ENCODE results near the gene ISLR2. TPM values are rescaled to one million over a fixed set of nuclear protein-coding genes. Genes with fewer than 3 reads are reported as not detected.

Gene ISLR2
- total RNA-seq, 1 donor from 2014 or later = 1.5 TPM

DNA sequence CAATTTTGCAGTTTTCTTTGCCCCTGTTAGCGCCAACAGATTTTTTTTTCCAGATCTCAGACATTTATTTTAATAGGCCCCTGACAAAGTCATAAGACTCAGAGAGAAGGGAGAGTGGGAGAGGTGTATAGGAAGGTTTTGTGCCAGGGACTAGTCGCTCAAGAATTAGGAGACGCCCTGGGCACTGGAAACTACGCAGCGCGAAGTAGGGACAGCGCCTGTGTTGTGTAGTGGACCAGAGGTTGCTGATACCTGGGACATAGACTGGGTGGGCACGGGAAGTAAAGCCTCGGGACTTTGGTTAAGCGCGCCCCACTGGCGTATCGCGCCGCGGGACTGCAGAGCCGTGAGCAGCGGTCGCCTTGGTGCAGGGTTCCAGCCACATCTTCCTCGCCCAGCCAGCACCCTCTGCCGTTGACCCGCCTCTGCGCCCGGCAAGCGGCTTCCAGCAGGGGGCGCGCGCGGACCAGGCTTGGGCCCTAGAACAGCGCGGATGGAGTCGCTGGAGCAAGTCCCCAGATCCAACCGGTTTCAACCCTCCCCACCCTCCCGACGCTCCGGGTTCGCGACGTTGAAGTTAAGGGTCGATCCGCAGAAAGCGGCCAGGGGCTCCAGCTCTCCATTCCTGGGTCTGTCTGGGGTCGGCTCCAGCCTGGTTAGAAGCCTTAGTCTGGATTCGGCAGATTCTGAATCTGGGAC is 3.0 kb upstream of the ISLR2 start:
- DNase-seq (ENCODE audit: low spot score) (peak; percentile 94), ATAC-seq (peak; percentile 97)
- intact Hi-C loops (cut with DNase I) = loop anchor here (5.0 kb wide), 1 partner anchor 175 kb away; no protein-coding TSS in a partner anchor

DNA sequence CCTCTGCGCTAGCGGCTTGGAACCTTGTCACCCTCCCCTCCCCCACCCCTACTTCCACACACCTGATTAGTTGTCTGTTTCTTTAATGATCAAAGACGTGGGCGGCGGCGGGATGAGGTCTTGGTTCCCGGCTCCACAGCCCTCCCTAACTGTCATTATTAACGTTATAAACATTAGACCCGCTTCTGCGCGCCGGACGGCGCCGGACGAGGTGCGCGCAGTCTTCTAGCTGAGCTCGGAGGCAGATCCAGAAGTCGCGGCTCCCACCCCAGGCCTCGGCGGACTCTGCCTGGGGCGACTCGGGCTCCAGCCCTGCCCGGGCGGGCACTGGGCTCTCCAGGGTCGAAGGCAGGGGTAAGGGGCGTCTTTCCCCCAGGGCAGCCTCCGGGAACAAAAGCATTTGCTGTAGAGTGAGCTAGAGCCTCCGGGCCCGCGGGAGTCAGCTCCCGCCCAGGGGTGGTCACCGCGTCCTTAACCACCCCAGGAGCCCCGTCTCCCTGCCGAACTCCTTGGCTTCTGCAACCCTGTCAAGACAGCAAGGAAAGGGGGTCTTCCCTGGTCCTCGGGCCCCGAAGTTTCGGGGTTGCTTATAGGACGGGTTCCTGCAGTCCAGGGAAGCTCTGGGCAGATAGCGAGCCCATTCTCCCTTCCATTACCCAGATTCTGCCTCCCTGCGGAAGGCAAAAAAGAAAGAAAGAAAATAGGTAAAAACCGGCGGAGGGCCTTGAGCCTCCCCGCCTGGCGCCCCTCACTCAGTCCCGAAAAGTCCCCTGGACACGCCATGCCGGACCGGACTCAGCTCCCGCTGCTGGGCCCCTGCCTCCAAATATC is 2.2 kb upstream of the ISLR2 start:
- DNase-seq (ENCODE audit: low spot score) (peak; percentile 67), ATAC-seq (peak; percentile 66)
- intact Hi-C loops (cut with DNase I) = loop anchor here (5.0 kb wide), 1 partner anchor 174 kb away; no protein-coding TSS in a partner anchor

DNA sequence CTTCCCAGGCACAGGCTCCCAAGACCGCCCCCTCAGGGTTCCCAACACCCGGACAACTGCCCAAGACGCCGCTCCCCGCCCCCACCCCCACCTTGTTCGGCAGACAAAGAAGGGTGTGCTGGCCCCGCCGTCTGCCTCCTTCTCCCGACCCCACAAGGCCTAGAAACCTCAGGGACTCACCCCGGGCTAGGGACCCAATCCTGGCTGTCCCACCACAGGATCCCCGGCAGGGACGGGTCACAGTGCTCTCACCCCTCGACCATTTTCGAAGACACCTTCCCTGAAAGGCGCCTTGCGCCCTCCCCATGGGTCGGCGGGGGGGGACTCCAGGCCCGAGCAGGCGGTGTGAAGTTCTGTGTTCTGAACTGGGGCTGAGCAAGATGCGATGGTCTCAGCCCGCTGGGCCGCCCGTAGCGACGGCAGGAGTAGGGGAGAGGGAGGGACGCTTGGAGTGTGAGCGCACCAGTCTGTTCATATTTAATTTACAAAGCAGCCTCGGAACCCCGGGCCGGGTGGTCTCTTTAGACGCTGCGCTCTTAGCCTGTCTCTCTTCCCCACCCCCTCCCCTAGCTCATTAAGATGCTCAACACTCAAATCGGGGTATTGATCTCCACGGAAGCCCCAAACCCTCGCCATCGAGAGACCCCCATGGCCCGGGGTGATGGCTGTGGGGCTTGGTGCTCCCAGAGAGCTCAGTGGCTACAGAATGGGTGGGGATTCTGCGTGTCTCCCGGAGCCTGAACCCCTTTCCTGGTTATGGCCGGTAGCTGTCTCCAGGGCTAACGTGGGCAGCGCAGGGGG is 1.4 kb upstream of the ISLR2 start:
- no peak for DNase-seq (ENCODE audit: low spot score)
- ATAC-seq = no peak
- intact Hi-C loops (cut with DNase I) = loop anchor here (5.0 kb wide), 1 partner anchor 173 kb away; no protein-coding TSS in a partner anchor

DNA sequence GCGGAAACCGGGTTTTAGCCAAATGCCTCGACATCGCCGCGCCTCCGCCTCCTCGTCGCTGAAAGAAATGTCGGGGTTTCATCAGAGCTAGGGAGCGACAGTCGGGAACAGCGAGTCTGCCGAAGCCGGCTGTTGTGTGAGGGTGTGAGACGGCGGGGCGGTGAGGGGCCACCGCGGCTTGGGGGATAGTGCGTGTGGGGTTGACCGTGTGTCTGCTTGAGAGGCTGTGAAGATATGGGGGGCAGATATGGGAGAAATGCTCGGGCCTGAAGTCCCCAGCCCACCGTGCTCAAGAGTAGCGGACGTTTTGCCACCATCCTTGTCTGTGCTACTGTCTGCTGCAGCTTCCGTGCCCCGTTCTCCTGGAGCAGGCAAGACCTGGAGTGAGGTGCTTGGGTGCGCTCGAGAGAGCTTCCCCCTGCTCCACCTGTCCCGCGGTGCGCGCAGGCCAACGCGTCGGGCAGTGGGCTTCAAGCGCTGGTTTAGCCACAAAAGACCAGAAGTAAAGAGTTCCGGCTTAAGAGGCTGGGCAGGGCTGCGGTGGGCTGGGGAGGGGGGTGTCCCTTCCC is 716 bp upstream of the ISLR2 start:
- intact Hi-C loops (cut with DNase I) = loop anchor here (5.0 kb wide), 1 partner anchor 173 kb away; no protein-coding TSS in a partner anchor
- ATAC-seq = no peak
- DNase-seq (ENCODE audit: low spot score) = no peak

DNA sequence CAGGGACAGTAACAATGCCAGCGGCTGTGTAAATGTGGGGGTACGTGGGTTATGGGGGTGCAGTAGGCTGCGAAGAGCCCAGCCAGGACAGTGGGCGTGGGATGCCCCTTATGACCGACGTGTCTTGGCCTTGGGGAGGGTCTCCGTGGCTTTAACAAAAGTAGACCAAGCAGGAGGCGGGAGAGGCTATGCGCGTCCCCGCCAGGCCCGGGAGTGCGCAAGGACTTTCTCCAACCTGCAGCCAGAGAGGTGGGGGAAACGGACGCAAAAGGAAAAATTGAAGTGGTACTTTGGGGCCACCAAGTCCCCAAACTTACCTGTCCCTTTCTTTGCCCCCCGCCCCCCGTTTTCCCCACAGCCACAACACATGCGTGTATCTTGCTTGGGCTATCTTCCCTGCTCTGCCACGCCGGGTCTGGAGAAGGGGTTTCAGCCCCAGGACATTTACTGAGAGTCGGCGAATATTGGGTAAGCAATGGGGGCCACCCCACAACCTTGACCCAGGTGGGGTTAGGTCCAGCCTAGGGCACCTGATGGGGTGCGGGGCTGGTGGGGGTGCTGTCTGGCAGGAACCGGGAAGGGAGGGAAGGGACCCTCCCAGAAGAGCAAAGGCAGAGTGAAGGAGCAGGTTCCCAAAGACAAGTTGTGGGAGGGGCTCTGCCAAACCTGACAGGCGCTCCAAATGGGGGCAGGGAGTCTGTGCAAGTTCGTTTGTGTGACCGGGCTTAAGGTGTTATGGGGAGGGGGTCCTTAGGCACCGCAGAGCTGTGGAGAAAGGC is 652 bp downstream of the ISLR2 start:
- intact Hi-C loops (cut with DNase I) = no loop called here
- DNase-seq (ENCODE audit: low spot score) (no peak), ATAC-seq (no peak)

DNA sequence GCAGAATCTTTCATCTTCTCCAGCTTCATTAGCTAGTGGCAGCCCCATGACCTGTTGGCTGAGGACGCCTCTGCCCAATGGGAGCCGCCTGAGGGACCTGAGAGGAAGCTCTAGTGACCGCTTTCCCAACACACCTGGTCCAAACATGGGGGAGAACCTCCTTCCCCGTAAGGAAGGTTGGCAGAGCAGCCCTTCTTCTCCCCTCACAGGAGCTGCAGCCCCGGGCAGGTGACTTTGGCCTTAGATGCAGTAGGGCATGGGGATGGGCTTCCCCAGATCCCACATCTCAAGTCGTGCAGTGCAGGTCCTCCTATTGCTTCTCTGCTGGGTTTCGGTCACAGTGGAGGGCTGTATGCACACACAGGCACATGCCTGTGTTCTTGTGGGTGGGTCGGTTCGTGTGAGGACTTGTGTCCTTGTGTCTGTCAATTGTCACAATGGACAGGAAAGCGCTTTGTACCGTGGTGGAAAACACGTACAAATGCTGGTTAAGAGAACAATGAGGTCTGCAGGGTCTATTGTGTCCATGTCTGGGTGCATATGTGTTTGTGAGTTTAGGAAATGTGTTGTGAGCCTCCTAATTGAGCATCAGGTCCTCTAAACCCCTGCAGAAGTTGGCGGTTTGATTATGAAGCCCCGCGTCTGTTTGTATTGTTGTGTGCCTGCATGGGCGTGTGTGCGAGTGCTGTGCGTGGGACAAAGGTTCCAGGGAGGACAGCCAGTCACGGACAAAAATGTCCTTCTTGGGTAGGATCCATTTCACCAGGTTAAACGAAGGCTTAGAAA is 1.4 kb downstream of the ISLR2 start:
- DNase-seq (ENCODE audit: low spot score) (no peak), ATAC-seq (no peak)
- intact Hi-C loops (cut with DNase I) = no loop called here

DNA sequence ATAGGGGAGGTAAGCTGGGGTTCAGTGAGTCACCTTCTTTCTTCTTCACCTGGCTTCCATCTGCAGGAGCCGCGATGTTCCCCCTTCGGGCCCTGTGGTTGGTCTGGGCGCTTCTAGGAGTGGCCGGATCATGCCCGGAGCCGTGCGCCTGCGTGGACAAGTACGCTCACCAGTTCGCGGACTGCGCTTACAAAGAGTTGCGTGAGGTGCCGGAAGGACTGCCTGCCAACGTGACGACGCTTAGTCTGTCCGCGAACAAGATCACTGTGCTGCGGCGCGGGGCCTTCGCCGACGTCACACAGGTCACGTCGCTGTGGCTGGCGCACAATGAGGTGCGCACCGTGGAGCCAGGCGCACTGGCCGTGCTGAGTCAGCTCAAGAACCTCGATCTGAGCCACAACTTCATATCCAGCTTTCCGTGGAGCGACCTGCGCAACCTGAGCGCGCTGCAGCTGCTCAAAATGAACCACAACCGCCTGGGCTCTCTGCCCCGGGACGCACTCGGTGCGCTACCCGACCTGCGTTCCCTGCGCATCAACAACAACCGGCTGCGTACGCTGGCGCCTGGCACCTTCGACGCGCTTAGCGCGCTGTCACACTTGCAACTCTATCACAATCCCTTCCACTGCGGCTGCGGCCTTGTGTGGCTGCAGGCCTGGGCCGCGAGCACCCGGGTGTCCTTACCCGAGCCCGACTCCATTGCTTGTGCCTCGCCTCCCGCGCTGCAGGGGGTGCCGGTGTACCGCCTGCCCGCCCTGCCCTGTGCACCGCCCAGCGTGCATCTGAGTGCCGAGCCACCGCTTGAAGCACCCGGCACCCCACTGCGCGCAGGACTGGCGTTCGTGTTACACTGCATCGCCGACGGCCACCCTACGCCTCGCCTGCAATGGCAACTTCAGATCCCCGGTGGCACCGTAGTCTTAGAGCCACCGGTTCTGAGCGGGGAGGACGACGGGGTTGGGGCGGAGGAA is 2.6 kb downstream of the ISLR2 start:
- intact Hi-C loops (cut with DNase I) = no loop called here
- ATAC-seq (no peak), DNase-seq (ENCODE audit: low spot score) (no peak)

DNA sequence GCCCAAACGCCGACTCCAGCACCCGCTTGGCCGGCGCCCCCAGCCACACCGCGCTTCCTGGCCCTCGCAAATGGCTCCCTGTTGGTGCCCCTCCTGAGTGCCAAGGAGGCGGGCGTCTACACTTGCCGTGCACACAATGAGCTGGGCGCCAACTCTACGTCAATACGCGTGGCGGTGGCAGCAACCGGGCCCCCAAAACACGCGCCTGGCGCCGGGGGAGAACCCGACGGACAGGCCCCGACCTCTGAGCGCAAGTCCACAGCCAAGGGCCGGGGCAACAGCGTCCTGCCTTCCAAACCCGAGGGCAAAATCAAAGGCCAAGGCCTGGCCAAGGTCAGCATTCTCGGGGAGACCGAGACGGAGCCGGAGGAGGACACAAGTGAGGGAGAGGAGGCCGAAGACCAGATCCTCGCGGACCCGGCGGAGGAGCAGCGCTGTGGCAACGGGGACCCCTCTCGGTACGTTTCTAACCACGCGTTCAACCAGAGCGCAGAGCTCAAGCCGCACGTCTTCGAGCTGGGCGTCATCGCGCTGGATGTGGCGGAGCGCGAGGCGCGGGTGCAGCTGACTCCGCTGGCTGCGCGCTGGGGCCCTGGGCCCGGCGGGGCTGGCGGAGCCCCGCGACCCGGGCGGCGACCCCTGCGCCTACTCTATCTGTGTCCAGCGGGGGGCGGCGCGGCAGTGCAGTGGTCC is 3.5 kb downstream of the ISLR2 start:
- ATAC-seq (no peak), DNase-seq (ENCODE audit: low spot score) (no peak)
- intact Hi-C loops (cut with DNase I) = no loop called here

DNA sequence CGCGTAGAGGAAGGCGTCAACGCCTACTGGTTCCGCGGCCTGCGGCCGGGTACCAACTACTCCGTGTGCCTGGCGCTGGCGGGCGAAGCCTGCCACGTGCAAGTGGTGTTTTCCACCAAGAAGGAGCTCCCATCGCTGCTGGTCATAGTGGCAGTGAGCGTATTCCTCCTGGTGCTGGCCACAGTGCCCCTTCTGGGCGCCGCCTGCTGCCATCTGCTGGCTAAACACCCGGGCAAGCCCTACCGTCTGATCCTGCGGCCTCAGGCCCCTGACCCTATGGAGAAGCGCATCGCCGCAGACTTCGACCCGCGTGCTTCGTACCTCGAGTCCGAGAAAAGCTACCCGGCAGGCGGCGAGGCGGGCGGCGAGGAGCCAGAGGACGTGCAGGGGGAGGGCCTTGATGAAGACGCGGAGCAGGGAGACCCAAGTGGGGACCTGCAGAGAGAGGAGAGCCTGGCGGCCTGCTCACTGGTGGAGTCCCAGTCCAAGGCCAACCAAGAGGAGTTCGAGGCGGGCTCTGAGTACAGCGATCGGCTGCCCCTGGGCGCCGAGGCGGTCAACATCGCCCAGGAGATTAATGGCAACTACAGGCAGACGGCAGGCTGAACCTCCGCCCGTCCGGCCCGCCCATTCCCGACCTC is 4.1 kb downstream of the ISLR2 start:
- intact Hi-C loops (cut with DNase I) = no loop called here
- ATAC-seq (no peak), DNase-seq (ENCODE audit: low spot score) (peak; percentile 71)

DNA sequence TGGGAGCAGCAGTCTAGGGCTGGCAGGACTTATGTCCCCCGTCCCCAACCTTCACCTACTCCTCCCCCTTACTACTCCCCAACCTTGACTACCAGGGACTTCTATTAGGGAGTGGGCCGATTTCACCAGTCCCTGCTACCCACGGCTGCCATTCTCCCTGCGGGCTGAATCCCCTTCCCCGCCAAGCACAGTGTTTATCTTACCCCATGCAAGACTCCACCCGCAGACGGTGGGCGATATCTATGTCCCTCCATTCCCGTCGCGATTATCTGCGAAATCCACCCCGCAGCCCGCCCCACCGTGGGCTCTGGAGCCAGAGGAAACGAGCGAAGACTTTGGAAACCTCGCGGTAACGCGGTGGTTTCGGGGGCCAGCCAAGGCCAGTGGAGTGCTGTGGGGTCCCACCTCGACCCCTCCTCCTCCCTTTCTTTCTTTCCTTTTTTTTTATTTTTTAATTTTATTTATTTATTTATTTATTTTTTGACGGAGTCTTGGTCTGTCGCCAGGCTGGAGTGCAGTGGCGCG is 4.7 kb downstream of the ISLR2 start:
- DNase-seq (ENCODE audit: low spot score) (no peak), ATAC-seq (no peak)
- intact Hi-C loops (cut with DNase I) = no loop called here

DNA sequence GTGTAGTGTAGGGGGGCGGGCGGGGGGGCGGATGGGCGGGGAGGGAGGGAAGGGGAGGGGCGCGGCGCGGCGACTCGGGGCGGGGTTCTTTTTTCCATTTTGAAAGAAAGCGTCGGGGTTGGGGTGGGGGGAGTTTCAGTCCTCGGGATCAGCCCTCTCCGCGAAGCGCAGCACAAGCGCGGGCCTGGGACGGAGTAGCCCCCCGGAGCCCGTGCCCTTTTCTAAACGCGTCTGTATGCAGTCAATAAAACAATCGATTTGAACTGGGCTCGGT is 6.1 kb downstream of the ISLR2 start:
- no peak for ATAC-seq
- DNase-seq (ENCODE audit: low spot score) = no peak
- intact Hi-C loops (cut with DNase I) = no loop called here

DNA sequence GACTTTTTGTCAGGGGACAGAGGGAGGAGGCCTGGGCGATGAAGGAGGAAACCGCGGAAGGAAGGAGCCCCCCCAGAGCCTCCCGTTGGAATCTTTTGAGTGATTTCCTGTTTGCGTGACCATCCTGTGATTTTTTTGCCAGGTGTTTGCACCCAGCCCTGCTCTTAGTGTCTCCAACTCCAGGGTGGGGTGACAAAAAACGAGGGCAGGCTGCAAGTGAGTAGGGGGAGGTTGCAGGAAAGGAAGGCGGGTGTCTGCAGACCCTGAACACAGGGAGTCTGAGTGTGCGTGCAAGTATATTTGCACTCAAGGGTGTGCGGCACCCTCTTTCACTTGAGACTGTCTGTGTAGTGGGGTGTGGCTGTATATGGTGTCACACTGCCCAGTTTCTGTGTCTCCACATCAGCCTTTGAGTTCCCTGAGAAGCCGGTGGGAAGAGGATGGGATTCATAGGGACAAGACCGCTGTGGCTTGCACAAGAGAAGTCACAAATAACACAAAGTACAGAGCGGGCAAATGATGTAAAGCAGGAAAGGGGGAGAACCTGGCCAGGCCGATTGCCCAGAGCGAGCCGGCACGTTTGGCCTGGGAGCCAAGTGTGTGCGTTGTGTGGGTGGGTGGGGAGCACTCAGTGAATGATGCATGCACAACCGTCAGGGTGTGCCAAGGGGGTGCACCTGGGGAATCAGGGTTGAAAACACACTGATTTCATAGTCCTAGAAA is 6.6 kb downstream of the ISLR2 start:
- intact Hi-C loops (cut with DNase I) = no loop called here
- DNase-seq (ENCODE audit: low spot score) (no peak), ATAC-seq (peak; percentile 26)

DNA sequence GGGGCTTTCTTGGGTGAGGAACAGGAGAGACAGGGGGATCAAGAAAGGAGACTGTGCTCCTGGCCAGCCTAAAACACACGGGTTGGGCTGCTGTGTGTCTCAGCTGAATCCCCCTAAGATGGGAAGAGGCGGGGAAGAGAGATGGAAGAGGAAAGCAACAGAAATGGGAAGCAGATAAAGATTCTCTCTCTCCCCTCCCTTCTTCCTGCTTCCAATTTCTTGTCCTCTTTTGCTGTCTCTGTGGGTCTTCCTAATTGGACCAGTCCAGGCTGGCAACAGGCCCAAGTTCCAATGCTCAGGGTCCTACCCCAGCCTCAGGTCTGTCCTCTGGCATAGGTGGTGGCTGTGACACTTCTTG is 7.1 kb downstream of the ISLR2 start:
- no peak for DNase-seq (ENCODE audit: low spot score)
- intact Hi-C loops (cut with DNase I) = no loop called here
- ATAC-seq = no peak

DNA sequence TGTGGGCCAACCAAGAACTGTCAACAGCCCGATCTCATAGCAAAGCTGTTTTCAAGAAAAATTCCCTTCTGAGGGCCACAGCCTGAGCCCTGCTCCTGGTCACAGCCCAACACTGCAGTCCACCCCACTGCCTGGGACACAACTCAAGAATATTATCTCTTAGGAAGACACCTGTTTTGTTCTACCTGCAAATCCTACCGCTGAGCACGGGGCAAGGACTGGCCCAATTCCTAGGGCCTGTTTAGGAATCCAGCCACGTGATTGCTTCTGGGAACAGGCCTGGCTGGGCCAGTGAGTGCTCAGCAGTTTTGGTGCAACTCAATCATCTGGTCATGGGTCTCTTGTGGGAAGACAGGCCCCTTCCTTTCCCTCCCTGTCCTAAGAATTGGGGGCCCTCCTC is 8.3 kb downstream of the ISLR2 start:
- ATAC-seq = no peak

DNA sequence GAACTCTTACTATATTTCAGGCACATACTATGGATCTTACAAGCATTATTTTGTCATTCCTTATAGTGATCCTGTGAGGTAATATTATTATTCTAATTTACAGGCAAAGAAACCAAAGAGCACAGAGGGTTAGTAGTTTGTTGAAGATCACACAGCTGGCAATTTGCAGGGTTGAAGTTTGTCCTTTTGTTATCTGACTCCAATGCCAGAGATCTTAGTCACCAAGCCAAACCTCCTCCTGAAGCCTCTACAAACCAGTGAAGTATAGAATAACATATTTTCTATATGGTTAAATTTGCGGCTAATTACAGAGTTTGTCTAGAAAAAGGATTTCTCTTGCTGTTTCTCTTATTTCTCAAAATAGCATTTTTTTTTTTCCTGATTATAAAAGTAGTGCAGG is 11.2 kb downstream of the ISLR2 start:
- no peak for ATAC-seq
- intact Hi-C loops (cut with DNase I) = no loop called here
- no peak for DNase-seq (ENCODE audit: low spot score)

More for the DNA sequence above, 8.3 kb downstream of the ISLR2 start:
- intact Hi-C loops (cut with DNase I) = no loop called here
- DNase-seq (ENCODE audit: low spot score) = no peak
